Neuronal stem cell (in vitro differentiated cells): Measurements from ENCODE around the gene SULT1C2.
"Not testable (repeated sequence)": the region's sequence is repeated elsewhere in the genome, so short reads cannot be mapped to it uniquely, and the experiment has no call there.

ENCODE experiments used
- DNase-seq: peaks from one replicate; pipeline ENCODE4 v3.0.0-alpha.2; 2013; ENCODE audit warnings: low spot score
- H2AFZ ChIP-seq: one replicate; pipeline ENCODE4 v1.6.1; 2013; ENCODE audit warnings: mild to moderate bottlenecking, low read length, inconsistent platforms
- H2AK5ac ChIP-seq: 2 replicates; pipeline ENCODE4 v1.6.1; 2013; ENCODE audit warnings: low read depth, mild to moderate bottlenecking, inconsistent platforms, low read length, moderate library complexity, mixed read lengths
- H2BK120ac ChIP-seq: 2 replicates; pipeline ENCODE4 v1.6.1; 2013; ENCODE audit warnings: low read depth, mild to moderate bottlenecking, inconsistent platforms, low read length, moderate library complexity, mixed read lengths
- H2BK12ac ChIP-seq: one replicate; pipeline ENCODE4 v1.6.1; 2013; ENCODE audit warnings: low read length, inconsistent platforms
- H2BK15ac ChIP-seq: 2 replicates; pipeline ENCODE4 v1.6.1; 2013; ENCODE audit warnings: mild to moderate bottlenecking, low read length, inconsistent platforms, mixed read lengths
- H2BK5ac ChIP-seq: one replicate; pipeline ENCODE4 v1.6.1; 2013; ENCODE audit warnings: inconsistent platforms, mild to moderate bottlenecking, low read length, moderate library complexity
- H3K14ac ChIP-seq: one replicate; pipeline ENCODE4 v1.6.1; 2013; ENCODE audit warnings: low read length, inconsistent platforms
- H3K18ac ChIP-seq: 2 replicates; pipeline ENCODE4 v1.6.1; 2013; ENCODE audit warnings: low read length, inconsistent platforms
- H3K23ac ChIP-seq: 2 replicates; pipeline ENCODE4 v1.6.1; 2013; ENCODE audit warnings: low read depth, mild to moderate bottlenecking, mixed read lengths, low read length, inconsistent platforms; ENCODE audit not compliant: poor library complexity
- H3K27ac ChIP-seq: replicated peaks from 3 replicates; pipeline ENCODE4 v1.5.1; 2013; ENCODE audit warnings: low read length, inconsistent platforms
- H3K27me3 ChIP-seq, 3 experiments: 2 replicates each; pipeline ENCODE4 v1.6.1; 2013; ENCODE audit warnings: low read length in 3 of 3, mild to moderate bottlenecking in 2 of 3, inconsistent platforms in 1 of 3, low read depth in 1 of 3, mixed read lengths in 1 of 3, moderate library complexity in 1 of 3; ENCODE audit not compliant: control insufficient read depth in 3 of 3, insufficient read depth in 3 of 3
- H3K36me3 ChIP-seq, 2 donors: replicated peaks in 1 of 2; 2 replicates each; pipeline ENCODE4 v1.6.1; 2013; ENCODE audit warnings: low read length in 2 of 2; ENCODE audit not compliant: control insufficient read depth in 2 of 2, insufficient read depth in 2 of 2
- H3K4ac ChIP-seq: 2 replicates; pipeline ENCODE4 v1.6.1; 2013; ENCODE audit warnings: inconsistent platforms, mild to moderate bottlenecking, low read length, moderate library complexity
- H3K4me1 ChIP-seq, 2 donors: 1 replicate in 1 of 2; 2 replicates in 1 of 2; pipeline ENCODE4 v1.6.1; 2013; ENCODE audit warnings: low read length in 2 of 2, low read depth in 1 of 2; ENCODE audit not compliant: control insufficient read depth in 2 of 2, insufficient read depth in 1 of 2
- H3K4me2 ChIP-seq: one replicate; pipeline ENCODE4 v1.6.1; 2013; ENCODE audit warnings: mild to moderate bottlenecking, low read length, inconsistent platforms; ENCODE audit not compliant: insufficient read depth, poor library complexity, severe bottlenecking
- H3K4me3 ChIP-seq, 2 donors: 2 replicates each; pipeline ENCODE4 v1.5.1; 2013; ENCODE audit warnings: low read length in 2 of 2, mild to moderate bottlenecking in 2 of 2, inconsistent platforms in 1 of 2, moderate library complexity in 1 of 2
- H3K79me1 ChIP-seq: one replicate; pipeline ENCODE4 v1.6.1; 2013; ENCODE audit warnings: low read depth, mild to moderate bottlenecking, inconsistent platforms, low read length, moderate library complexity
- H3K9ac ChIP-seq: one replicate; pipeline ENCODE4 v1.6.1; 2013; ENCODE audit warnings: mild to moderate bottlenecking, low read depth, low read length, inconsistent platforms; ENCODE audit not compliant: poor library complexity
- H3K9me3 ChIP-seq, 2 donors: replicated peaks in 1 of 2; 2 replicates each; pipeline versions ENCODE3 to v1.6.1; 2013; ENCODE audit warnings: low read length in 2 of 2, mild to moderate bottlenecking in 2 of 2, inconsistent platforms in 1 of 2, low read depth in 1 of 2, mixed read lengths in 1 of 2, moderate library complexity in 1 of 2; ENCODE audit not compliant: control insufficient read depth in 2 of 2, insufficient read depth in 1 of 2
- H4K8ac ChIP-seq: one replicate; pipeline ENCODE4 v1.6.1; 2013; ENCODE audit warnings: low read depth, mild to moderate bottlenecking, inconsistent platforms, low read length, moderate library complexity
- H4K91ac ChIP-seq: one replicate; pipeline ENCODE4 v1.6.1; 2013; ENCODE audit warnings: low read length, low read depth, mild to moderate bottlenecking, inconsistent platforms; ENCODE audit not compliant: poor library complexity
- WGBS, 2 donors: extraction: QIAGEN DNeasy Blood & Tissue Kit; methylation state at CpG; one replicate each; pipeline ENCODE4 v1.1.7; 2013; ENCODE audit warnings: missing lambda C conversion rate in 2 of 2, mixed read lengths in 1 of 2; ENCODE audit not compliant: insufficient read length in 2 of 2, insufficient replicate concordance in 1 of 2; ENCODE audit errors: extremely low coverage in 2 of 2; 5-methylcytosine and 5-hydroxymethylcytosine counted together

SULT1C2 gene

DNA sequence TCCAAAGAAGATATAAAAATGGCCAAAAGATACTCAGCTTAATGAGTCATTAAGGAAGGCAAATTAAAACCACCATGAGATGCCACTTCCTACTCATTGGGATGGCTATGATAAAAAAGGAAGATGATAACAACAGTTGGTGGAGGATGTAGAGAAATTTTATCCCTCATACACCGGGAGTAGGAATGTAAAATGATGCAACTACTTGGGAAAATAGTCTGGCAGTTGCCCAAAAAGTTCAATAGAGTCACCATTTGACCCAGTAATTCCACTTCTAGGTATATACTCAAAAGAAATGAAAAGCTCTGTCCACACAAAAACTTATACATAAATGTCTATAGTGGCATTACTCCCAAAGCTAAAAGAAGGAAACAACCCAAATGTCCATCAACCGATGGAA is 10.1 kb upstream of the SULT1C2 start:
- Histone ChIP-seq H2BK15ac (no peak overlapping the region), H2BK5ac (no peak overlapping the region), H4K8ac (no peak overlapping the region), H3K27me3 (no peaks in the 10 kb centered on the region), H3K4ac (no peak overlapping the region), H2BK12ac (no peak overlapping the region), H3K27ac (no peak overlapping the region), H3K4me3 (no peak overlapping the region), H3K4me1 (no peaks in the 10 kb centered on the region), H3K14ac (no peak overlapping the region), H2BK120ac (no peak overlapping the region), H3K23ac (no peak overlapping the region), H3K36me3 (no peaks in the 10 kb centered on the region), H2AFZ (no peak overlapping the region), H3K9me3 (no peaks in the 10 kb centered on the region), H3K79me1 (no peaks in the 10 kb centered on the region), H3K18ac (no peak overlapping the region), H3K9ac (no peak overlapping the region), H2AK5ac (no peak overlapping the region), H4K91ac (no peak overlapping the region), H3K4me2 (no peak overlapping the region)
- DNase-seq: no peak
- no CpG with 5 or more reads among the region's 2 CpGs for WGBS, 2 donors

DNA sequence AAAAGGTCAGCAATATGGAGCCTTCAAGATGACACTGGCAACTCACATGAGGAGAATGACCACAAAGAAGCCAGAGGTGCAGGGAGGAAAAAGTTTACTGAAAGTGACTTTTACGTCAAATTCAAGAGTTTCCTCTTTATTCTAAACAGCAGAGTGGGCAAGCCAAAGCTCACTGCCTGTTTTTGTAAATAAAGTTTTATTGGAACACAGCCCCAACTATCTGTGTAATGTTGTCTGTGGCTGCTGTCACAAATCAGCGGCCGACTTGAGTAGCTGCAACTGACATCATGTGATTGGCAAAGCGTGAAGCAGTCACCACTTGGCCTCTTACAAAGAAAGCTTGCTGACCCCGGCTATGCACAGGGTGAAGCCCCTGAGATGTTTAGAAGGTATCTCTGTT is 9.2 kb upstream of the SULT1C2 start:
- Histone ChIP-seq H3K4me1 (no peaks in the 10 kb centered on the region), H3K18ac (no peak overlapping the region), H2BK5ac (no peak overlapping the region), H3K79me1 (no peaks in the 10 kb centered on the region), H2BK12ac (no peak overlapping the region), H3K27ac (no peak overlapping the region), H2AFZ (peak overlapping the region; percentile 62), H3K23ac (no peak overlapping the region), H3K4me2 (no peak overlapping the region), H2AK5ac (no peak overlapping the region), H3K4me3 (no peak overlapping the region), H3K14ac (no peak overlapping the region), H3K27me3 (no peaks in the 10 kb centered on the region), H3K36me3 (no peaks in the 10 kb centered on the region), H3K9me3 (no peaks in the 10 kb centered on the region), H2BK120ac (no peak overlapping the region), H2BK15ac (no peak overlapping the region), H4K8ac (no peak overlapping the region), H4K91ac (no peak overlapping the region), H3K4ac (no peak overlapping the region), H3K9ac (no peak overlapping the region)
- no peak for DNase-seq
- WGBS, 2 donors: no CpG with 5 or more reads among the region's 5 CpGs

DNA sequence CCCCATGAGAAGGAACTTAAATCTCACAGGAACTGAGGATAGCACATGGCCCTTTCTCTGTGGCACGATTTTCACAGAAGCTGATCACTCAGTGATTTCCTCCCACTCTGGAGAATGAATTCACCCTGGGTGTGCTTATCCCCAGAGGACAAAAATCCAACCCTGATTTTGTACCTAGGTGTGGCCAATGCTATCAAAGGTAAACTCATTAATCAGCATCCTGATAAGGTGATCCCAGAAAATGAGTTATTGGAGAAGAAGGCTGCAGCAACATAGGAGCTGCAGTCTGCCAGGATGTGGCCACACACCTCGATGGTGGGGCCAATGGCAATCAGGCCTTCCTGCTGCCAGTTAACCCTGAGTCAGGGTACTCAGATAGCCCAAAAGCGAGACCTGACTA is 8.2 kb upstream of the SULT1C2 start:
- Histone ChIP-seq H3K9ac (no peak overlapping the region), H3K4me3 (no peak overlapping the region), H2BK15ac (no peak overlapping the region), H3K36me3 (no peaks in the 10 kb centered on the region), H2AK5ac (no peak overlapping the region), H3K23ac (no peak overlapping the region), H3K4me2 (no peak overlapping the region), H3K9me3 (no peaks in the 10 kb centered on the region), H2BK12ac (no peak overlapping the region), H3K4me1 (no peaks in the 10 kb centered on the region), H4K8ac (no peak overlapping the region), H3K79me1 (no peaks in the 10 kb centered on the region), H3K18ac (no peak overlapping the region), H2BK5ac (no peak overlapping the region), H2BK120ac (no peak overlapping the region), H3K4ac (no peak overlapping the region), H2AFZ (no peak overlapping the region), H3K27ac (no peak overlapping the region), H4K91ac (no peak overlapping the region), H3K27me3 (no peaks in the 10 kb centered on the region), H3K14ac (no peak overlapping the region)
- no CpG with 5 or more reads among the region's 3 CpGs for WGBS, 2 donors
- DNase-seq: no peak

DNA sequence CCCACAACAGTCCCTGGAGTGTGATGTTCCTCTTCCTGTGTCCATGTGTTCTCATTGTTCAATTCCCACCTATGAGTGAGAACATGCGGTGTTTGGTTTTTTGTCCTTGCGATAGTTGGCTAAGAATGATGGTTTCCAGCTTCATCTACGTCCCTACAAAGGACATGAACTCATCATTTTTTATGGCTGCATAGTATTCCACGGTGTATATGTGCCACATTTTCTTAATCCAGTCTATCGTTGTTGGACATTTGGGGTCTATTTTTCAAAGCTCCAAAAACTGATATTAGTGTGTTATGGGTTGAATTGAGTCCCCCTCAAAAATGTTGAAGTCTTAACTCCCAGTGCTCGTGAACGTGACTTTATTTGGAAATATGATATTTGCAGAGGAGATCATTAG is 4.1 kb upstream of the SULT1C2 start:
- not testable (repeated sequence) for H4K91ac ChIP-seq, H2BK12ac ChIP-seq, H2BK15ac ChIP-seq, H2BK120ac ChIP-seq, H3K18ac ChIP-seq, H3K14ac ChIP-seq, H3K4me2 ChIP-seq, H2BK5ac ChIP-seq, H3K36me3 ChIP-seq, DNase-seq, H3K4ac ChIP-seq, H3K79me1 ChIP-seq, H2AFZ ChIP-seq, H3K9me3 ChIP-seq, H3K23ac ChIP-seq, H4K8ac ChIP-seq, H3K27me3 ChIP-seq, H3K9ac ChIP-seq, H3K4me3 ChIP-seq, H3K4me1 ChIP-seq, H2AK5ac ChIP-seq, H3K27ac ChIP-seq
- WGBS, 2 donors: no CpG with 5 or more reads among the region's 7 CpGs
